ENCODE results near the gene PGLYRP4.

DNA sequence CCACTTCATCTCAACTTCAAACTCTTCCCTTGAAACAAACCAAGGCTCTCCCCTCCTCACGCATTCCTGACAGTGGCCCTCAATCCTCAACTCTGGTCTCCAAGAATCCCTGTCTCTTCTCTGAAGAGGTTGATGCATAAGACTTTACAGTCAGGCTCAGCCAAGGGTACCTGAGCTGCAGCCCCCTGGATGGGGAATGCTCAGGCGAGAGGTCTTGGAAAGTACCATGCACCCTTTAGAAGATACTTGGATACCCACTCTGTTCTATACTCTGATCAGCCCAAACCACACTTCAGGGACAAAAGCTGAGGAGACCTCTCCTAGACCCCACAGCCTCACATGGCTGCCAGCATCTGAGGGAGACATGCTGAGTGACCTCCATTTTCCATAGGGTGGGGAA lies 35.4 kb downstream of the PGLYRP4 start:
- no peak for TF ChIP-seq POLR2A (IDR thresholded peaks at IDR 0.05)
- no peak for TF ChIP-seq CTCF (IDR thresholded peaks at IDR 0.05)

Data from right lobe of liver (tissue), 4 donors.